ENCODE results near the gene CHSY3.

The CHSY3 gene

GRCh38 chr5:130102960-130103359 lies 198.7 kb downstream of the CHSY3 start:
- DNase-seq = no peak

- DNase-seq = no peak
These were observed 200.8 kb downstream of the CHSY3 start for GRCh38 chr5:130104895-130105688.

GRCh38 chr5:130106480-130106879 lies 202.2 kb downstream of the CHSY3 start:
- DNase-seq = no peak

- DNase-seq = no peak
These were observed 204.9 kb downstream of the CHSY3 start for GRCh38 chr5:130109152-130109551.

DNA sequence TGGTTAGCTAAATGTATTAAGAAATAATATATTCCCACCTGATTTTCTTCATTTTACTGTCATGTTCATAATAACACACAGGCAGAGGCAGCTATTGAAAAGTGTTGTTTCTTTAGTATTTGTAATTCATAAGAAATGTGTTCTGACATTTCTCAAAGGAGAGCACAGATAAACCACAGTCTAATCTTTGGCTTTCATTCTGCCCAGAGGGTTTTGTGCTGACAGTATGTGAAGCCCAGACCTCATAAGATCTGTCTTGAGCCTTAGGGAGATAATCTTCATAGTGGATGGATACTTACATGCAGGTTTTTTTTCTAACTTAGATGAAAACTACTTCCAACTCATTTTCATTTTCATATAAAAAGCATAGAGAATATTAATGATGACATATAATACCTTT lies 206.1 kb downstream of the CHSY3 start:
- DNase-seq = no peak

DNA sequence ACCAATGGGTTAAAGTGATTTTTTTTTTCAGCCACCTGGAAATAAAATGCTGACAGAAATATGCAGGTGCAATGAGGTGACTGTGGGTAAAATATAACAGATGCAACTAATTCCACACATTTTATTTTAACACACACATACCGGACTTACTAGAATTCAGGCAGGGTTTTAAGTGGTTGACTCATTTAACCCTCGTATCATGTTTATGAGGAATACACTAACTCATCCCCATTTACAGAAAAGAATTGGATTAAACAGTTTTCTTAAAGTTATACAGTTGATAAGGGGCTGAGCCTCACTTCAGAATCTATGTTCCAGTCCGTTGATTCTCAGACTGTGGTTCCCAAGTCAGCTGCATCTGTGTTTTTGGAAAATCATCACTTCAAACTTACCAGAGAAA lies 207.5 kb downstream of the CHSY3 start:
- DNase-seq = no peak

DNA sequence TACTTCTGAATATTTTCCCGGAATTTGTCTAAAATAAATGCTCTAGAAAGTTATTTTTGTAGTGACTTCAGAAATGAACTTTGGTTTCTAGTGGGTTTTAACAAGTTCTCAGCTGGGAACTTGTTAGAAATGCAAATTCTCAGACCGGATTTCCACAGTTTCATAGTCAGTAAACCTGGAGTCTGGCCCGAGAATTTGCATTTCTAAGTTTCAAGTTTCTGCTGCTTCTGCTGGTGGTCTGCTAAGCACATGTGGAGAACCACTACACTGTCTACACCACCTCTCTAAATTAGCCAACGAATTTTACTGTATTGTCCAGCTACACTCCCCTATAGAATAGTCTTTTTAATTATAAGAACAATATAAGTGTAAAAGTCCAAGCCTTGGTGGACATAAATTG lies 208.0 kb downstream of the CHSY3 start:
- DNase-seq = no peak

DNA sequence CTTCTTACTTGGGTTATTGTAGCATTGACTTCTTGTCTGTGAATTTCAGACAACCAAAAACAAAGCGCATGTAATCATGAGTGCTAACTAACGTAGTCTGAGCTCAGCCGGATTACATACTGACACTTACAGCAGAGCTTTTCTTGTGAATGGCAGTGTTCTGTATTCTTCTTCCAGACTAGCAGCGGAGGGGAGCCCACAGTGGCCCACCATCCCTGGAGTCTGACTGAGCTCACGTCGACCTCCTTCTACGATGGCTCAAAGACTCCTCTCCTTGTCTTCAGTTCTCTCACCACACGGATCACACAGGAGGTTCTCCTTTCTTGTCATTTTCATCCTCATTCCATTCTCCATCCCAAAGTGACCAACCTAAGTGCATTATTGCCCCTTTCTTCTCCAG lies 211.4 kb downstream of the CHSY3 start:
- DNase-seq = no peak

DNA sequence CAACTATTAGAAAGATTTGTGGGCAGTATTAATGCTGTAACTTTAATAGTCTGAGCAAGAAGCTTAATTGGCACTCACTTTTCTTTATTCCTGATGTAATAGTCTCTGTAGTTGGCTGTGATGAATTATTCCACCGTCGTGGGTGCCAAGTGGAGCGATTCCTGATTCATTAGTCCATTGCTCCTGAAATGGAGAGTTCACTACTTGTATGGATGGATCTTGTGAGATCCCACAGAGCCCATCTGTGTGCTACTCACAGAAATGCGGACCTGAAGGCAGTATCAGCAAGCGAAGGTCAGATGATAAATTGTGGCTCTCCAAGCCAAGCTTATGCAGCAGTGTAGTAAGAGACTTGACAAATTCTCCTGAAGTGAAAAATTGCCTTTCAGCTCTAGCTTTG lies 212.2 kb downstream of the CHSY3 start:
- DNase-seq = no peak

DNA sequence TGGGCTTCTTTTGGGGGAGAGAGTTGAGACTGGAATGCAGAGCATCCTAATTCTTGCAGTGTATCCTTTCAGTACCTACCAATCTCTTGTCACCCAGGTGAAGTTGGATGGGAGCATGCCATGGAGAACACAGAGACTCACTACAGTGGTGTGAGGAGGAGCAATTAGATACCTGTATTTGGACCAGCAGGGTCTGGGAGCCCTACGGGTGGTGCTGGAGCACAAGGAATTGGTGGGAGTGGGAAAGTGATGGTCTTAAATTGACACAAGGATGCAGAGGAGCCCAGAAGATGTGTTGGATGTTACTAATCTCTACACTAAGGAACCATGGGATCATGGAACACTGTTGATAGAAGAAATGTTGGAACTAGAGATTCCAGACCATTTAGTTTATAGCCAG lies 212.7 kb downstream of the CHSY3 start:
- DNase-seq = no peak

- DNase-seq = no peak
These were observed 222.5 kb downstream of the CHSY3 start for GRCh38 chr5:130126746-130127145.

DNA sequence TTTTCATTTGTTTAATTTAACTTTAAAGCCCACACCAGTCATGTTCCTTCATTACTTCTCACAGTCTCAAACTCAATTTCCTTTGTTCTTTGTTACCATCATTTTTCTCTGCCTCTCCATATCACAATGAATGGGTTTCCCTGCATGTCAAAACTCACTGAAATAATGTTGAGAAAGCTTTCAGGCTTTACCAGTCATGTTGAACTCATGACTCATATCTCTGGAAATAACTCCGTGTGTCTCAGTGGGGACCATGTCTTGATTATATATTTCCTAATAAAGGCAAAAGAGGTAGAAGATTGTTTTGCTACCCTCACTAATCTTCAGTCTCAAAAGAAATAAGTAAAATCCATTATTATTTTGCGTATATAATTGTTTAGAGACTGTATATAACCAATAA lies 231.2 kb downstream of the CHSY3 start:
- DNase-seq = no peak

- no peak for DNase-seq
These were observed 232.0 kb downstream of the CHSY3 start for GRCh38 chr5:130136300-130136699.

DNA sequence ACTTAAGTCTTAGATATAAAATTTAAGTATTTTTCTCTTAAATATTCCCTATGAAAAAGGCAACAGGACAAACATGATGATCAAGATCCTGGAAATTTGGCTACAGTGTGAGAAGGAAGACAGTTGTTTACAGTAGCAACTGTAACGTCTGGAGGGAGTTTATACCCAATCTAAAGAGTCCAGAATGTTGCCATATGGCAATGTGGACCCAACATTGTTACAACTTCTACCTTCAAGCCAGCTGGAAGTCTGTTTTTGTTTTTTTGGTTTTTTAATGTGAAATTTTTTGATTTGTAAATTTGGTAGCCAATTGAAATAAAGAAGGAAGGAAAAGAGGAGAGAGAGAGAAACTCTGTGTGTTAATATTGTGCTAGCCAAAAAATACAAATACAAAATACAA lies 233.4 kb downstream of the CHSY3 start:
- DNase-seq = no peak

DNA sequence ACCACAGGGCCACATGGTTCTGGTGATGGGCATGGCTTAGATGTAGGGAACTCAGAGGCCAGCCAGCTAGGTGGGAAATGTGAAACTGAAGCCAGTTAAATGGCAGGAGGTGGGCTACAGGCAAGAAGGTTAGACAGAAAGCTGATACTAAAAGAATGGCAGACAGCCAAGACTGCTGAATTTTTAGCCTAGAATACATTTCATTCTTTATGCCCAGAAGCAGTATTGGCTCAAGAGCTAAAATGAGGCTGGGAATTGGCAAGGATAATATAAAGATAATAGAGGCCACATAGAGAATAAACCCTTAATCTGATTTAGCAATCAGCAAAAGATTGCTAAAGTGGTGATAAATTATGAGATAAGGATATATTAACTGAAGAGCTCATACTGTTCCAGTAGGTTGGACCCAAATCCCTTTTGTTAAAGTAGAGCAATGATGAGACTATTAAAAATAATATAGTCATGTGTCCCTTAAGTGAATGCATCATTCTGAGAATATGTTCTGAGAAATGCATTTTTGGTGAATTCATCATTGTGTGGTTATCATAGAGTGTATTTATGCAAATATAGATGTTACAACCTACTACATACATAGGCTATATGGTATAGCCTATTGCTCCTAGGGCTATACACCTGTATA lies 234.3 kb downstream of the CHSY3 start:
- DNase-seq = no peak

DNA sequence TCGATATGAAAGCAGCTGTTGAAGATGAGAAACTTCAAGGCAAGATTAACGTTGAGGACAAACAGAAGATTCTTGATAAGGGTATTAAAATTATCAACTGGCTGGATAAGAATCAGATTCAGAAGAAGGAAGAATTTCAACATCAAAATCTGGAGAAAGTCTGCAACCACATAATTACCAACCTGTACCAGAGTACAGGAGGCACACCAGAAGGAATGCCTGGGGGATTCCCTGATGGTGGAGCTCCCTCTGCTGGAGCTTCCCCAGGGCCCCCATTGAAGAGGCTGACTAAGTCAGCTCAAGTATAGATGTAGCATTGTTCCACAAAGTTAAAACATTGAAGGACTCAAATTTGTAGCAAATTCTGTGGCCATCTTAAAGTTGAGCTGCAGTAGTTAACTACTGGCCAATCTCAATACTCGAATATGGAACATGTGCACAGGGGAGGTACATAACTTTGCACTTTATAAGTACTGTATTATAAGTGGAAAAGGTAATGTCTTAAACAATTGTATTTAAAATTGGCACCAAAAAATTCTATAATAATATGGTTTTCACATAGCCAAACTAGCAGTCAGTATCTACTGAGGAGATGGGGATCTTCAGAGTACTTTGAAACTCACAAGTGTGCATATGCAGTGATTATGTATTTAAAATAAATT lies 237.5 kb downstream of the CHSY3 start:
- no peak for DNase-seq

DNA sequence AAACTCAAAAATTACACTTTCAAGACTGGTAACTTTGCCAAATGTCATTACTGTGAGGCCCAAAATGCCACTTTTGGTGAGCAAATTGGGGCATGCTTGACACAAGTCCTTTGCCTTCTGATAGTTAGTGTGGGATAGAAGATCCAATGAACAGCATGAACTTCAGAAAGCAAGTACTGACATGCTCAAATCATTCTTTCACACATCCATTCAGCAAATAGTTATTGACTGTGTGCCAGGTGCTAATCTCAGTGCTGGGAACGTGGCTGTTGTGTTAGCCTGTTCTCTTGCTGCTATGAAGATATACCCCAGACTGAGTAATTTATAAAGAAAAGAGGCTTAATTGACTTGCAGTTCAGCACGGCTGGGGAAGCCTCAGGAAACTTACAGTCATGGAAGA lies 247.0 kb downstream of the CHSY3 start:
- DNase-seq = no peak

DNA sequence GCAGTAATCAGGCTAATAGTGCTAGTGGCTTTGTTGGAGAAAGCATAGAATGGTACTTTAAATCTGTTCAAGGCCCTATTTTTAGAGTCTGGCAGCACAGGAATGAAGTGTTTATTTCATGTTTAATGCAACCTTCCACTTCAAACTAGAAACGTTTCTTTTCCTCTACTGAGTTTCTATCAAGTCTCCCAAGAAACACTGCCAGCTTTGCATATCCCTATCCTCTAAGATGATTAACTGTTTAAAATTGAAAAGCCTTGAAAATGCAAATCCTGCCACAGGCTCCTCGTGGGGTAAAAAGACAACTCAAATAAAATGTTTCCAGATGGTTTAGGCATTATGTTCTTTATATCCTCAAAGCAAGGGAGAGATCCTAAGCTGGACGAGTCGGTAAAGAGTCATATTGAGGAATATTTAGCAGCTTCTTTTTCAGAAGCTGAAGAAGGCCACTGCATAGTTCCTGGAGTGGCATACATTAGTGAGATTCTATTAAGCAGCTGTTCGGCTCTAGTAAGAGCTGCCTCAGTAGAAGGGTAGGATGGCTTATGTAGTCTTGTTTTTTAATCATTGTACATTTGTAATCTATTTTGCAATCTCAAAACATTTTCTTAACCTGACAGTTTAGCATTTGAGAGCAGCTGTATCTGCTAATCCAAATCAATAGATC lies 251.2 kb downstream of the CHSY3 start:
- DNase-seq = no peak

DNA sequence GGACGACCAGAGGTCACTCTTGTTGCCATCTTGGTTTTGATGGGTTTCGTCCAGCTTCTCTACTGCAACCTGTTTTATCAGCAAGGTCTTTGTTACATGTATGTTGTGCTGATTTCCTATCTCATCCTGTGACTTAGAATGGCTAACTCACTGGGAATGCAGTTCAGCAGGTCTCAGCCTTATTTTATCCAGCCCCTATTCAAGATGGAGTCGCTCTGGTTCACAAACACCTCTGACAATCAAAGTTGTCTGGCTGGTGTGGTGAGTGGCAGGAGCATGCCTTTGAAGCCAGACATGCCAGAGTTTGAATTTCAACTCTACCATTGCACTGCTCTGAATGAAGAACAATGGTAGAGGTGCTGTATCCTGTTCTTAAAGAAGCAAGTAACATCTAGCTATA lies 253.8 kb downstream of the CHSY3 start:
- DNase-seq = no peak

- no peak for DNase-seq
These were observed 255.7 kb downstream of the CHSY3 start for GRCh38 chr5:130159968-130160367.

GRCh38 chr5:130164966-130165365 lies 260.7 kb downstream of the CHSY3 start:
- no peak for DNase-seq

GRCh38 chr5:130166839-130167490 lies 262.7 kb downstream of the CHSY3 start:
- no peak for DNase-seq

GRCh38 chr5:130168211-130168610 lies 263.9 kb downstream of the CHSY3 start:
- DNase-seq = no peak

Data from NCI-H774 (cell line).